ENCODE data around the gene ZNF862.

ZNF862 gene

DNA sequence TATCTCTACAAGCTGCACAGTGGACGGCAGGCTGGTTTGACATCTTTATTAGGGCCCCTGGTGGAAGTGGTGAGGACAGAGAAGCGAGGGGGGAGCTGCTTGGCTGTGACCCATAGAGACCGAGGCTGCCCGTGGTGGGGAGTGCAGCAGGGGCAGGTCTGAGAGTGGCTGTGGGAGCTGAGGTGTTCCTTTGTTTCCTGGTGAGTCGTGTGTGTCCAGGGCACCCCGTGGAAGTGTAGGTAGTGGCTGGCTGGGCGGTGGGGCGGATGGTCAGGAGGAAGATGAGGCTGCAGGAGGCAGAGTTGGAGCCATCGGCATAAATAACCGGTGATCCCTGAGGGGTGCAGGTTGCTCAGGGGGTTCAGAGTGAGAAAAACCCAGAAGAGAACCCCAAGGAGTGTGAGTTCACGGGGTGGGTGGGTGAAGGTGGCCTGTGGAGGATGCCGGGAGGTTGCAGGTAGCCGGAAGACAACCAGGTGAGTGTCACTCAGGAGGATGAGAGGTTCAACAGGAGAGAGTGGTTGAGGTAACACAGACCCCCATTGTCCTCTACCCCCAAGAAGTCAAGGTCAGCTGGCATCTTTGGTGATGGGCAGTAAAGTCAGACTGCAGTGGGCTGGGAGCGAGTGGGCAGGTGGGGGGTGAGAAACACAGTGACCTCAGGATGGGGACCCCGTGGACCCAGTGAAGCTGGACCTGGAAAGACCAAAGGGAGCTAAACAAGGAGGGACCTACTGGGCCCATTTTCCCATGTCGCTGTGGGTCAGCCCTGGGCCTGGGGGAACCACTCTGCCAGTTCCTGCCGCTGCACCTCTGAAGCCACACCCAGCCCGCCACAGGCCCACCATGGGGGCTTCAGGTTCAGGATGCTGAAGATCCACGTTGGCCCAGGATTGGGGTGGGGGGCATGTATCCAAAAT lies 43.4 kb downstream of the ZNF862 start:
- DNase-seq (ENCODE audit: low read depth, low spot score): no peak
- no peak for TF ChIP-seq CTCF (IDR thresholded peaks at IDR 0.05; ENCODE audit: low read depth, low read length)
- in situ Hi-C loops (cut with HindIII; ENCODE audit: low sequenced_read_pairs): no loop called here
- H3K4me3 ChIP-seq (ENCODE audit: low read depth, low read length): no peak overlapping the region

DNA sequence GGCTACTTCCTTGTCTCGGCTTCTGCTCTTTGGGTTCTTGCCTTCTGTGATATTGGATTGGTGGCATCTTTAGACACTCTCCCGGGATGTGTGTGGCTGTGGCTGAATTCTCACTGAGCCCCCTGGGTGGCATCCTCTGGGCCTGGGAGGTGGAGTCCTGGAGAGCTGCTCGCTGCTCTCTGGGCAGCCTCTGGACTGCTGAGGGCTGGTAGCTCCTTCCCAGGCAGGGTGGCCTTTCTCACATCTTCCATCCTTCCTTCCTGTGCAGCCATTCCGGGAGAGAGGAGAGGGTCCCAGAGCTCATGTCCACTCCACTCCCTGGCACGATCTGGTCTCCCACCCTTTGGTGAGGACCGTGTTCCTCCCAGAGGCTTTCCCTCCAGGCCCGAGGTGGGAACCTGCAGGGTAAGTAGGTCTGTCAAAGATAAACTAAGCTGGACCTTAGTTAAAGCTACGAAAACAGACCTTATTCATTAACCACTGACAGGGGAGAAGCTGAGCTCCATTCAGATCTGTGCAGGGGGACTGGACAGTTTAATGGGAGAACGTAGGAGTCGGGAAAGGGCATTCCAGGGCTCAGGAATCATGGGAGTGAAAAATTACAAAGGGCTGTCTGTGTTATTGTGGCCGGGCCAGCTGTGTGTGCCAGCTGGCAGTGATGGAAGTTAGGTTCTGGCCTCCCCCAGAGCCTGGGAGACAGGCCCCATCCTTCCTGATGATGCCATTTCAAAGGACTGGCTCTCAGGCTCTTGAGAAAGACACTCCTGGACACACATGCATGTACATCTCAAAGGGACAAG lies 44.3 kb downstream of the ZNF862 start:
- no peak for DNase-seq (ENCODE audit: low read depth, low spot score)
- no peak for TF ChIP-seq CTCF (IDR thresholded peaks at IDR 0.05; ENCODE audit: low read depth, low read length)
- H3K4me3 ChIP-seq (ENCODE audit: low read depth, low read length): no peak overlapping the region
- in situ Hi-C loops (cut with HindIII; ENCODE audit: low sequenced_read_pairs): no loop called here

DNA sequence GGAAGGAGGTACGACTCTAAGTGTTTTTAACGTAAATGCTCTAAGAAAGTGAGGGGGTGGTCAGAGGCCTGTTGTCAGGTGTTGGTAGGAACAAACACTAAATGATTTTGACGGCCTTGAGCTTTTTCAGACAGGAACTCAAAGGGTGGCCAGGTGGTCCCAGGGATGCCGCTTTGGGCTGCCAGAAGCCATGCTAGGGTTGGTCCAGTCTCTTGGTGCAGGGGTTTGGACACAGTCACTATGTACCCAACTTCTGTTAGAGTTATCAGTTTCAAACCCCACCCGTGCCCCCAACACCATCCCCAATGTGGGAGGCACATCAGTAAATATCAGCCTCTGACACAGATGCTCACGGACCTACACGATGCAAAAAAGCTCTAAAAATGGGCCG lies 44.9 kb downstream of the ZNF862 start:
- no peak overlapping the region for H3K4me3 ChIP-seq (ENCODE audit: low read depth, low read length)
- no peak for TF ChIP-seq CTCF (IDR thresholded peaks at IDR 0.05; ENCODE audit: low read depth, low read length)
- in situ Hi-C loops (cut with HindIII; ENCODE audit: low sequenced_read_pairs): no loop called here
- no peak for DNase-seq (ENCODE audit: low read depth, low spot score)

DNA sequence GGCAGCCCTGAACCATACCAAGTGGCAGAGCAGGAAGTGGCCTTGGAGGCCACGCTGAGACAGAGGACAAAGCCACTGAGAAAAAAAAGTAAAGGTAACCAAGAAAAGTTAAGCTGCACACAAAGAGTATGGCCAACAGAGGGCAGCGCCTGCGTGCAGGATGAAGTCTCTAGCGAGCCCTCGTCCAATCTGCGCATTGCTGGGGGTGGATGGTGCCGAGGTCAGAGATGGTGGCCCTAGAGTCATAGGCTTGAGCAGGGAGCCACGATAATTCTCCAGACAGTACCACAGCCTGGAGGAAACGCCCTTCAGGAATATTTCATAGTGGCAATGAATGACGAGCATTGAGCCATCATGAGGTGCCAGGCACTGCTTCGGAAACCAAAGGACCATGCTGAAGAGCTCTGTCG lies 45.3 kb downstream of the ZNF862 start:
- DNase-seq (ENCODE audit: low read depth, low spot score): peak; percentile 35
- in situ Hi-C loops (cut with HindIII; ENCODE audit: low sequenced_read_pairs): no loop called here
- TF ChIP-seq CTCF (IDR thresholded peaks at IDR 0.05; ENCODE audit: low read depth, low read length): peak; percentile 81
- H3K4me3 ChIP-seq (ENCODE audit: low read depth, low read length): no peak overlapping the region

DNA sequence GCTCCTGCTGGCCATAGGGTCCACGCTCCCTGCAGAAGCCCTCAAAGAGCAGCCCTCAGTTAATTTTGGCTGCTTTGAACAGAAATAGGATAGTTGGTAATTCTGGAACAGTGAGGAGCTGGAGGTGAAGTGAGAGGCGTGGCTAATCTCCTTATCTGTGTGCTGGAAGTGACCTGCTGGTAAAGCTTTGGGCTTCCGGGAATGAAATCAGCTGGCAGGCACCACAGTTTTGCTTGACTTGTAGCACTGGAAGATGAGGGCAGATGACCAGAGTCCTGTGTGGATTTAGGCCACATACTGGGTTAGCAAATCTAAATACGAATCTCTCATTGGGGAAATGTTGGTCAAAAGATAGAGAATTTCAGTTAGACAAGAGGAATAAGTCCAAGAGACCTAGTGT lies 45.8 kb downstream of the ZNF862 start:
- TF ChIP-seq CTCF (IDR thresholded peaks at IDR 0.05; ENCODE audit: low read depth, low read length): no peak
- H3K4me3 ChIP-seq (ENCODE audit: low read depth, low read length): no peak overlapping the region
- no peak for DNase-seq (ENCODE audit: low read depth, low spot score)
- in situ Hi-C loops (cut with HindIII; ENCODE audit: low sequenced_read_pairs): no loop called here

DNA sequence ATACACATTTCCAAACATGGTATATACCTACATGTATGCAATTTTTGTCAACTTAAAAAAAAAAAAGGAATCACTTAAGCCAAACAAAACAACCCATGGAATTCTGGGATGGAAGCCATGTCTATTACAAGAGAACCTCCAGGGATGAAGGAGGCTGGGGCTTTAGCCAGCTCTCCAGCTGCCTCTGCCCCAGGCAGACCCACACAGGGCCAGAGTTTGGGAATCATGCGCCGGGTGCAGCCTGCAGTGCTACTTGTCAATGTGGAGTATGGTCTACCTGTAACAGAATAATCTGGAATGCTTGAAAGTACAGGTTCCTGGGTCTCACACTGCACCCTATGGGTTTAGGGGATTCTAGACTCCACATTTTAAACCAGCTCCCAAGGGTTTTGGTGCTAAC lies 46.4 kb downstream of the ZNF862 start:
- no peak overlapping the region for H3K4me3 ChIP-seq (ENCODE audit: low read depth, low read length)
- in situ Hi-C loops (cut with HindIII; ENCODE audit: low sequenced_read_pairs): no loop called here
- no peak for DNase-seq (ENCODE audit: low read depth, low spot score)
- TF ChIP-seq CTCF (IDR thresholded peaks at IDR 0.05; ENCODE audit: low read depth, low read length): no peak

Measured in astrocyte of the spinal cord (primary cell).